H1 (cell line): Measurements from ENCODE around the gene ERC1. TPM values are rescaled to one million over a fixed set of nuclear protein-coding genes. Genes with fewer than 3 reads are reported as not detected.

ENCODE experiments used
- CTCF ChIA-PET: fragments of 300-600 bp; sonication (Branson Sonifier 250); formaldehyde crosslinking; loops from one replicate; lab custom pipeline; 2021; ENCODE audit not compliant: partially characterized antibody; lab: Charles Lee
- POLR2A ChIA-PET: fragments of 300-600 bp; sonication (Branson Sonifier 250); formaldehyde crosslinking; loops from one replicate; lab custom pipeline; 2021; ENCODE audit warnings: inconsistent platforms; ENCODE audit not compliant: partially characterized antibody; lab: Charles Lee
- DNase-seq, 2 experiments: peaks; one replicate each; pipeline versions ENCODE4 v3.0.0 to v3.0.0-alpha.2; 2010 to 2022; ENCODE audit warnings: low spot score in 2 of 2, low read depth in 1 of 2, mixed read lengths in 1 of 2
- FAIRE-seq: peaks from 2 replicates; lab custom pipeline; 2011; peaks lifted over from hg19 to GRCh38; lab: Jason Lieb, UNC
- H2AFZ ChIP-seq: 2 replicates; pipeline ENCODE4 v1.8.1; 2012; ENCODE audit warnings: low read length, inconsistent platforms
- H2AK5ac ChIP-seq: 2 replicates; pipeline ENCODE4 v1.6.1; 2013; ENCODE audit warnings: low read depth, low read length
- H2BK120ac ChIP-seq: replicated peaks from 2 replicates; pipeline ENCODE3; 2013; ENCODE audit warnings: low read depth, low read length, inconsistent platforms
- H2BK12ac ChIP-seq: 2 replicates; pipeline ENCODE4 v1.6.1; 2013; ENCODE audit warnings: low read depth, low read length
- H2BK15ac ChIP-seq: 2 replicates; pipeline ENCODE4 v1.6.1; 2013; ENCODE audit warnings: low read length
- H2BK20ac ChIP-seq: 2 replicates; pipeline ENCODE4 v1.6.1; 2013; ENCODE audit warnings: low read length
- H2BK5ac ChIP-seq: 2 replicates; pipeline ENCODE4 v1.6.1; 2013; ENCODE audit warnings: low read depth, low read length
- H3K14ac ChIP-seq: 2 replicates; pipeline ENCODE4 v1.6.1; 2013; ENCODE audit warnings: inconsistent platforms; ENCODE audit not compliant: insufficient read length
- H3K18ac ChIP-seq: 2 replicates; pipeline ENCODE4 v1.6.1; 2013; ENCODE audit warnings: low read length; ENCODE audit errors: extremely low read depth
- H3K23ac ChIP-seq: 2 replicates; pipeline ENCODE4 v1.6.1; 2013; ENCODE audit warnings: inconsistent platforms; ENCODE audit not compliant: insufficient read length
- H3K23me2 ChIP-seq: 2 replicates; pipeline ENCODE4 v1.6.1; 2013; ENCODE audit warnings: low read depth, low read length
- H3K27ac ChIP-seq: 2 replicates; pipeline ENCODE4 v1.6.1; 2011; ENCODE audit warnings: low read depth, low read length, inconsistent platforms
- H3K27me3 ChIP-seq, 4 experiments: replicated peaks in 1 of 4; 1 replicate in 1 of 4; 2 replicates in 3 of 4; pipeline versions ENCODE4 v1.6.1 to v1.8.1; 2011 to 2013; ENCODE audit warnings: low read length in 3 of 4, mild to moderate bottlenecking in 3 of 4, inconsistent platforms in 2 of 4, mixed read lengths in 2 of 4, moderate library complexity in 1 of 4; ENCODE audit not compliant: control insufficient read depth in 3 of 4, insufficient read depth in 3 of 4; ENCODE audit errors: extremely low read depth in 1 of 4
- H3K36me3 ChIP-seq, 4 experiments: 2 replicates each; pipeline versions ENCODE4 v1.6.1 to v1.8.1; 2011 to 2013; ENCODE audit warnings: mild to moderate bottlenecking in 4 of 4, low read length in 3 of 4, moderate library complexity in 2 of 4, control low read depth in 1 of 4, inconsistent platforms in 1 of 4; ENCODE audit not compliant: insufficient read depth in 4 of 4, control insufficient read depth in 2 of 4
- H3K4ac ChIP-seq: replicated peaks from 2 replicates; pipeline ENCODE3; 2013; ENCODE audit warnings: low read length, low read depth, mixed read lengths, inconsistent platforms; ENCODE audit not compliant: insufficient read length
- H3K4me1 ChIP-seq, 4 experiments: replicated peaks in 1 of 4; 1 replicate in 1 of 4; 2 replicates in 3 of 4; pipeline versions ENCODE4 v1.6.1 to v1.8.1; 2011 to 2013; ENCODE audit warnings: low read length in 3 of 4, inconsistent platforms in 2 of 4, mixed read lengths in 1 of 4; ENCODE audit not compliant: insufficient read depth in 4 of 4, control insufficient read depth in 3 of 4
- H3K4me2 ChIP-seq, 2 experiments: 2 replicates each; pipeline versions ENCODE4 v1.6.1 to v1.8.1; 2011 to 2013; ENCODE audit warnings: low read depth in 2 of 2, low read length in 2 of 2, control low read depth in 1 of 2, inconsistent platforms in 1 of 2, mild to moderate bottlenecking in 1 of 2; ENCODE audit not compliant: insufficient read depth in 1 of 2
- H3K4me3 ChIP-seq, 4 experiments: fragments of 200-600, 300-600 bp in 1 of 4; sonication (generic), shearing (Covaris generic), sonication (Bioruptor Twin) in 1 of 4; 2 replicates each; pipeline versions ENCODE4 v1.5.1 to v1.8.1; 2011 to 2016; ENCODE audit warnings: low read length in 4 of 4, low read depth in 3 of 4, control low read depth in 2 of 4, inconsistent platforms in 2 of 4, mild to moderate bottlenecking in 2 of 4, mixed read lengths in 1 of 4, moderate library complexity in 1 of 4; ENCODE audit not compliant: insufficient read depth in 2 of 4; ENCODE audit errors: extremely low read depth in 1 of 4
- H3K56ac ChIP-seq: replicated peaks from 2 replicates; pipeline ENCODE3; 2013; ENCODE audit warnings: low read depth, mild to moderate bottlenecking, mixed read lengths, low read length, inconsistent platforms; ENCODE audit not compliant: insufficient read length
- H3K79me1 ChIP-seq: 2 replicates; pipeline ENCODE4 v1.6.1; 2013; ENCODE audit warnings: low read depth, low read length, control low read depth
- H3K79me2 ChIP-seq, 2 experiments: 2 replicates each; pipeline versions ENCODE4 v1.6.1 to v1.8.1; 2012 to 2013; ENCODE audit warnings: low read length in 2 of 2, mild to moderate bottlenecking in 2 of 2, inconsistent platforms in 1 of 2; ENCODE audit not compliant: insufficient read depth in 2 of 2, control insufficient read depth in 1 of 2
- H3K9ac ChIP-seq, 4 experiments: replicated peaks in 1 of 4; 1 replicate in 1 of 4; 2 replicates in 3 of 4; pipeline versions ENCODE4 v1.6.1 to v1.8.1; 2011 to 2013; ENCODE audit warnings: low read depth in 3 of 4, low read length in 3 of 4, control low read depth in 2 of 4, mild to moderate bottlenecking in 2 of 4, moderate library complexity in 2 of 4, inconsistent platforms in 1 of 4; ENCODE audit errors: extremely low read depth in 1 of 4
- H3K9me3 ChIP-seq, 2 experiments: 2 replicates each; pipeline versions ENCODE4 v1.6.1 to v1.8.1; 2012 to 2013; ENCODE audit warnings: mild to moderate bottlenecking in 2 of 2, moderate library complexity in 2 of 2, control low read depth in 1 of 2, inconsistent platforms in 1 of 2, low read depth in 1 of 2, low read length in 1 of 2, mixed read lengths in 1 of 2; ENCODE audit not compliant: insufficient read depth in 2 of 2
- H4K20me1 ChIP-seq, 2 experiments: replicated peaks in 1 of 2; 2 replicates each; pipeline versions ENCODE3 to v1.8.1; 2011 to 2013; ENCODE audit warnings: inconsistent platforms in 2 of 2, low read length in 2 of 2, mild to moderate bottlenecking in 1 of 2; ENCODE audit not compliant: insufficient read depth in 2 of 2, control insufficient read depth in 1 of 2
- H4K5ac ChIP-seq: 2 replicates; pipeline ENCODE4 v1.6.1; 2013; ENCODE audit warnings: low read length, low read depth, mixed read lengths, inconsistent platforms; ENCODE audit not compliant: insufficient read length
- H4K8ac ChIP-seq: 2 replicates; pipeline ENCODE4 v1.8.0; 2013; ENCODE audit warnings: mild to moderate bottlenecking, moderate library complexity, low read length, inconsistent platforms; ENCODE audit not compliant: insufficient read depth; ENCODE audit errors: extremely low read depth
- H4K91ac ChIP-seq: replicated peaks from 2 replicates; pipeline ENCODE3; 2013; ENCODE audit warnings: low read length, mixed read lengths, inconsistent platforms; ENCODE audit not compliant: insufficient read length
- BRCA1 ChIP-seq: IDR thresholded peaks from 2 replicates; pipeline ENCODE4 v1.6.1; 2012; ENCODE audit warnings: low read depth, low read length, improper control_type of control experiment
- CBX5 ChIP-seq: fragments of 300-800, 300-1000 bp; sonication (generic); IDR thresholded peaks from 2 replicates; pipeline ENCODE4 v1.7.1; 2016; ENCODE audit warnings: antibody characterized with exemption, low read length, low read depth
- CREB1 ChIP-seq: IDR thresholded peaks from 2 replicates; pipeline ENCODE4 v1.6.1; 2012; ENCODE audit warnings: inconsistent platforms
- CTBP2 ChIP-seq: IDR thresholded peaks from 2 replicates; pipeline ENCODE4 v1.7.0; 2011; ENCODE audit warnings: borderline replicate concordance, mild to moderate bottlenecking, moderate library complexity, mixed read lengths, low read length; ENCODE audit not compliant: insufficient read depth, insufficient read length
- E2F6 ChIP-seq: IDR thresholded peaks from 2 replicates; pipeline ENCODE4 v1.6.1; 2012; ENCODE audit warnings: inconsistent platforms
- EZH2 ChIP-seq: fragments of 200-600 bp; sonication (generic); IDR thresholded peaks from 2 replicates; pipeline ENCODE4 v1.7.1; 2012; ENCODE audit warnings: low read depth, mild to moderate bottlenecking, moderate library complexity, low read length, inconsistent platforms; ENCODE audit not compliant: severe bottlenecking
- FOSL1 ChIP-seq: IDR thresholded peaks from 2 replicates; pipeline ENCODE4 v1.6.1; 2011; ENCODE audit warnings: mild to moderate bottlenecking, low read depth, low read length, moderate library complexity; ENCODE audit not compliant: insufficient read depth
- GABPA ChIP-seq: IDR thresholded peaks from 2 replicates; pipeline ENCODE4 v1.6.1; 2011; ENCODE audit warnings: mild to moderate bottlenecking, low read length, moderate library complexity, borderline replicate concordance; ENCODE audit not compliant: insufficient read depth
- GTF2F1 ChIP-seq: IDR thresholded peaks from 2 replicates; pipeline ENCODE4 v1.6.1; 2012; ENCODE audit warnings: low read depth, low read length, improper control_type of control experiment, borderline replicate concordance
- HDAC6 ChIP-seq: IDR thresholded peaks from one replicate; pipeline ENCODE4 v1.7.1; 2012; ENCODE audit warnings: low read depth, mild to moderate bottlenecking, inconsistent platforms, low read length, moderate library complexity
- TAF1 ChIP-seq: IDR thresholded peaks from 2 replicates; pipeline ENCODE4 v1.6.1; 2011; ENCODE audit warnings: mild to moderate bottlenecking, low read depth, low read length
- TCF12 ChIP-seq: IDR thresholded peaks from 2 replicates; pipeline ENCODE4 v1.6.1; 2011; ENCODE audit warnings: low read depth, mild to moderate bottlenecking, low read length
- WGBS, 2 experiments: shearing (Covaris generic) in 1 of 2; methylation state at CpG; one replicate each; pipeline versions ENCODE4 v1.1.6 to v1.1.7; 2013 to 2015; ENCODE audit warnings: low lambda C conversion rate in 2 of 2, mixed read lengths in 2 of 2, inconsistent platforms in 1 of 2, low coverage in 1 of 2, missing lambda C conversion rate in 1 of 2; ENCODE audit not compliant: insufficient replicate concordance in 2 of 2, insufficient coverage in 1 of 2, insufficient read length in 1 of 2; ENCODE audit errors: extremely low coverage in 1 of 2, missing lambda C conversion rate in 1 of 2; 5-methylcytosine and 5-hydroxymethylcytosine counted together
- polyA plus RNA-seq, 7 experiments: library from polyadenylated mRNA; depleted of rRNA in 3 of 7; stranded (reverse) in 5 of 7; unstranded in 2 of 7; fragments of >200 nt in 5 of 7; fragments of 200-250 nt in 2 of 7; gene quantifications; 1 replicate in 5 of 7; 2 replicates in 1 of 7; 4 replicates in 1 of 7; pipeline versions ENCODE4 v1.2.1 to v1.2.3, GENCODE V29; 2011 to 2013; ENCODE audit warnings: missing spikeins in 2 of 7, mixed read lengths in 2 of 7
- total RNA-seq: library from RNA; stranded (reverse); fragmentation: NEBNext Ultra II Directional; extraction: Animal tissue kit (Norgen Biotek cat#: 25700); gene quantifications from 2 replicates; pipeline ENCODE4 v1.2.1, GENCODE V29; 2021

ERC1 gene
- total and polyA plus RNA-seq, 2 of the 8 experiments (the other 6 are each of a cell fraction or from before 2014, with no cell fraction given), result 7.8 to 45.7 TPM

GRCh38 chr12:1001507-1001906 is 10.5 kb downstream of the ERC1 start:
- H3K9me3 ChIP-seq, result no peaks in the 10 kb centered on the region
- no peak for TF ChIP-seq FOSL1
- TF ChIP-seq BRCA1, result no peak
- TF ChIP-seq GTF2F1, result no peak
- no peak for TF ChIP-seq CTBP2
- no peak for TF ChIP-seq GABPA
- no peak for TF ChIP-seq EZH2
- no peak for TF ChIP-seq CREB1
- TF ChIP-seq HDAC6, result no peak
- no peak for TF ChIP-seq E2F6
- no peak for TF ChIP-seq CBX5
- TF ChIP-seq TCF12, result no peak
- TF ChIP-seq TAF1, result no peak
- H3K27ac ChIP-seq, result no peak overlapping the region
- DNase-seq (no peak), FAIRE-seq (no peak)
- no peak overlapping the region for H4K91ac ChIP-seq
- H3K23me2 ChIP-seq, result no peaks in the 10 kb centered on the region
- H4K20me1 ChIP-seq, result peaks cover 3 to 5% of the 10 kb centered on the region in 2 experiments
- no peak overlapping the region for H3K4me2 ChIP-seq
- H3K36me3 ChIP-seq, result no peaks in the 10 kb centered on the region
- no peak overlapping the region for H4K5ac ChIP-seq
- H3K4me3 ChIP-seq, result no peak overlapping the region
- H2AFZ ChIP-seq, result no peak overlapping the region
- H3K4me1 ChIP-seq, result peaks cover 0 to 6% (median 4%) of the 10 kb centered on the region in 4 experiments; a peak in 3 of 7 replicates
- H3K18ac ChIP-seq, result no peak overlapping the region
- H3K23ac ChIP-seq, result no peak overlapping the region
- H3K27me3 ChIP-seq, result no peaks in the 10 kb centered on the region
- no peak overlapping the region for H2AK5ac ChIP-seq
- H3K4ac ChIP-seq, result no peak overlapping the region
- H2BK120ac ChIP-seq, result no peak overlapping the region
- no peak overlapping the region for H2BK5ac ChIP-seq
- H2BK15ac ChIP-seq, result no peak overlapping the region
- CTCF ChIA-PET, result interaction anchor here (0.7 to 1.2 kb wide), 2 partner anchors 91 to 1823 kb away, joined by 3 read pairs; no protein-coding TSS in a partner anchor
- POLR2A ChIA-PET, result interaction anchor here (1.6 kb wide), 1 partner anchor 10 kb away, joined by 7 read pairs; no protein-coding TSS in a partner anchor
- no peak overlapping the region for H2BK20ac ChIP-seq
- H3K79me2 ChIP-seq, result peaks cover 0 to 56% of the 10 kb centered on the region in 2 experiments; a peak in 2 of 4 replicates
- H2BK12ac ChIP-seq, result no peak overlapping the region
- H4K8ac ChIP-seq, result no peak overlapping the region
- H3K9ac ChIP-seq, result no peak overlapping the region
- 100% methylated on average over 2 of the region's 3 CpGs; no CpG with 5 or more reads in 1 of the 2 experiments for WGBS, 2 experiments
- H3K56ac ChIP-seq, result no peak overlapping the region
- H3K14ac ChIP-seq, result no peak overlapping the region
- H3K79me1 ChIP-seq, result peaks cover 7% of the 10 kb centered on the region; the same call in 1 of the 2 replicates
